Activated T-cell treated with anti-CD3 and anti-CD28 coated beads, Interleukin-2, amount 50 U/mL, for 4 hours (primary cell): ENCODE results near the gene SERPINE1. TPM values are rescaled to one million over a fixed set of nuclear protein-coding genes. Genes with fewer than 3 reads are reported as not detected.
"Not testable (repeated sequence)": the region's sequence is repeated elsewhere in the genome, so short reads cannot be mapped to it uniquely, and the experiment has no call there.

Source experiments
- ATAC-seq, 2 donors: fragments of 200-7000 bp; cut with Tn5 transposase; one replicate each; pipeline ENCODE4 v1.10.0; 2021
- DNase-seq: peaks from one replicate; pipeline ENCODE4 v3.0.0-alpha.2; 2020
- H3K27me3 Mint-ChIP-seq: one replicate; pipeline ENCODE4 v1.8.0; 2021; ENCODE audit warnings: low read depth, mixed read lengths
- H3K36me3 Mint-ChIP-seq: one replicate; pipeline ENCODE4 v1.8.0; 2022; ENCODE audit warnings: mixed read lengths; ENCODE audit not compliant: insufficient read depth
- H3K4me1 Mint-ChIP-seq: one replicate; pipeline ENCODE4 v1.8.0; 2021; ENCODE audit warnings: low read depth, mixed read lengths
- H3K4me3 Mint-ChIP-seq: one replicate; pipeline ENCODE4 v1.8.0; 2021; ENCODE audit warnings: mild to moderate bottlenecking, moderate library complexity, mixed read lengths
- H3K9me3 Mint-ChIP-seq: one replicate; pipeline ENCODE4 v1.8.0; 2021; ENCODE audit warnings: mixed read lengths
- total RNA-seq, 3 donors: library from RNA; stranded (reverse); gene quantifications; one replicate each; pipeline ENCODE4 v1.2.1, GENCODE V29; 2021

Gene SERPINE1
- total RNA-seq, 3 donors from 2014 or later = 0.18 to 0.46 (median 0.33) TPM

DNA sequence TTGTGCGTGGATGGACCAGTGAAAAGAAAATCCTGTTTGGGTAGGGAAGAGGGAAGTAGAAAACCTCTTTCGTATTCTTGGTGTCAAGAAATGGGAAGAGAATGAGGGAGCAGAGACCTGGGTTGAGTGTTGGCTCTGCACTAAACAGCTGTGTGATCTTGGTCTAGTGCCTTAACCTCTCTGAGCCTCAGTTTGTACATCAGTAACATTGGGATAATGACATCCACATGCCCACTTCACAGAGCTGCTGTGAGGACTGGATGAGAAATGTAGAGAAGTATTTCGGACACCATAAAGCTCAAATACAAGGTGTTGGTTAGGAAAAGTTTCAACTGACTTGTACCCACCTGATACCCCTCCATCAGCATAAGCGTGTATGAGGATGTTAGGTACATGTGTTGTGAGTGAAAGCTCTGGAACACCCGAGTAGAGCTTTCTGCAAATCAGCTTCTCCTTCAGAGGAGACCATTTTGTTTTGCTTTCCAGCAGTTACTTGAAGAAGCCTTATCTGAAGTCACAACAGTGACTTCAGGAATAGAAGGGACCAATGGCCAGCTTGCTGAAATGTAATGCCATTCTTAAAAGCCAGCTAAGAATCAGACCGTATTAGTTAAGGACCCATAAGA is 30.5 kb upstream of the SERPINE1 start:
- H3K27me3 Mint-ChIP-seq = peaks cover 11% of the 10 kb centered on the region
- H3K36me3 Mint-ChIP-seq = peaks cover 7% of the 10 kb centered on the region
- H3K4me3 Mint-ChIP-seq = no peak overlapping the region
- no peak for DNase-seq
- no peak for ATAC-seq
- peaks cover 21% of the 10 kb centered on the region for H3K4me1 Mint-ChIP-seq
- no peaks in the 10 kb centered on the region for H3K9me3 Mint-ChIP-seq

DNA sequence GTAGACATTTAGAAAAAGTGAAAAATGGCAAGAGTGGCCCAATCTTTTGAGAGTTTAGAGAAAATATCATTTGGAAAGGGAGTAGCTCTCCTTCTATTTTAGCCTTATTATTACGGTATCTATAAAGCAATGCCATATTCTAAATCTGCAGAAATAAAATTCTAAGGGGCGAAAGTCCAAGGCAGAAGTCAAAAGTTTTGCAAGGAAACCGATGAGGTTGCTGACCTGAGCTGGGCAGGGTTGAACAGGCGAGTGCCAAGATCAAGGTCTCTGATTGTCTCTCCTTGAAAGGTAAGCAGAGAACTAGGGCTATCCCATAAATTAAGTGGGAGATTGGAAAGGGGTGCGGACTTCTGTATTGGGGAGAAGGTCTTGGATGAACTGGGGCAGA is 30.0 kb upstream of the SERPINE1 start:
- Mint-ChIP-seq H3K27me3 (peaks cover 13% of the 10 kb centered on the region), H3K9me3 (no peaks in the 10 kb centered on the region), H3K4me1 (peaks cover 21% of the 10 kb centered on the region), H3K4me3 (no peak overlapping the region), H3K36me3 (peaks cover 7% of the 10 kb centered on the region)
- DNase-seq (no peak), ATAC-seq (no peak)

DNA sequence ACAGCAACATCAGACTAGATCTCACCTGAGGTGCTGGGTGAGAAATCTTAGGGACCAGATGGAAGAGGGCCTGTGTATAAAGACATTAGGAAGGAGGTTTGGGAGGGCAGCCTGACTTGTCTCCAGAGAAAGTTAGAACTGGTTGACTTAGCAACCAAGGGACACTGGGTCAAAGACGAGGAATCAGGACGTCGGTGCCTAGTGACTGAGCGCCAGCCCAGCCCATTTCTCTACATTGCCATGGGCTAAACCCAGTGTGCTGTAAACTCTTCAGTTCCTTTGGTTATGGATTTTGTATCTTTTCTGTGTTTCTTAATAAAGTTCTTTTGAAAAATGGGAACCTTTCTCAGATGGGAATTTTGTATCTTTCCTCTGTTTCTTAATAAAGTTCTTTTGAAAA is 29.3 kb upstream of the SERPINE1 start:
- DNase-seq (no peak), ATAC-seq (no peak)
- Mint-ChIP-seq H3K36me3 (peaks cover 7% of the 10 kb centered on the region), H3K4me1 (peaks cover 21% of the 10 kb centered on the region), H3K9me3 (no peaks in the 10 kb centered on the region), H3K27me3 (peaks cover 13% of the 10 kb centered on the region), H3K4me3 (no peak overlapping the region)

DNA sequence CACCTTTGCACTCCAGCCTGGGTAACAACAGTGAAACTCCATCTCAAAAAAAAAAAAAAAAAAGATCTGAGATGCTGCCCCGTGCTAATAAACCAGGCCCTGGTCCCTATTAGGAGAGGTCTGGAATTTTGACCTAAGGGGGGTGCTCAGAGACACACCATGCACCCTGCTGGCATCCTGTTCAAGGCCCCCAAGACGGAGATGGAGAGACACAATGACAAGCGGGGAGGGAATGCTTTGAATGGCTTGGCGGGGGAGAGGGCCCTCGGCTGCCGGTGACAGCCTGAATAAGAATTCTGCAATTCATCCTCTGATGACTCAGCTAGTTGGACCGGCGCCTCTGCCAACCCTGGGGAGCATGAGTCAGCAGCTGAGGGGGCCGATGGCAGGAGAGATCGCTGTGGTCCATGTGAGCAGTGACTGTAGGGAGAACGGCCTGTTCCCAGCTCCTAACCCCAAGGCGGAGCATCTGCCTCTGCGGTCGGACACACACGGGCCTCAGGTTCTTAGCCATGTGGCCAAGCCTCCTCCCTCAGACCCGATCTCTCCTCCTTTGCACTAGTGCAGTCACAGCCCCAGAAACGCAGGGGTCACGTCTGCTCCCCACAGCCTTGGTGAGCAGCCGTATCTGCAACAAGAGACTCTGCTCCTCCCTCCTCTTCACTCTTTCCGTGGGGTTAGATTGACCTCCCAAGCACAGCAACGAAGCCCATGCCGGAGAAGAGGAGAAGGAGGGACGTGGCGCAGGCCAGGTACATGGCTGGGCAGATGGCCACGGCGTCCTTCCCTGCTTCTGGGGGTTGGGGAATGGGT is 26.7 kb upstream of the SERPINE1 start:
- Mint-ChIP-seq H3K9me3 (no peaks in the 10 kb centered on the region), H3K27me3 (peaks cover 35% of the 10 kb centered on the region), H3K4me1 (peaks cover 17% of the 10 kb centered on the region), H3K36me3 (no peaks in the 10 kb centered on the region), H3K4me3 (peak overlapping the region; percentile 21)
- DNase-seq = peak; percentile 52
- ATAC-seq = peak; percentile 90 to 93

DNA sequence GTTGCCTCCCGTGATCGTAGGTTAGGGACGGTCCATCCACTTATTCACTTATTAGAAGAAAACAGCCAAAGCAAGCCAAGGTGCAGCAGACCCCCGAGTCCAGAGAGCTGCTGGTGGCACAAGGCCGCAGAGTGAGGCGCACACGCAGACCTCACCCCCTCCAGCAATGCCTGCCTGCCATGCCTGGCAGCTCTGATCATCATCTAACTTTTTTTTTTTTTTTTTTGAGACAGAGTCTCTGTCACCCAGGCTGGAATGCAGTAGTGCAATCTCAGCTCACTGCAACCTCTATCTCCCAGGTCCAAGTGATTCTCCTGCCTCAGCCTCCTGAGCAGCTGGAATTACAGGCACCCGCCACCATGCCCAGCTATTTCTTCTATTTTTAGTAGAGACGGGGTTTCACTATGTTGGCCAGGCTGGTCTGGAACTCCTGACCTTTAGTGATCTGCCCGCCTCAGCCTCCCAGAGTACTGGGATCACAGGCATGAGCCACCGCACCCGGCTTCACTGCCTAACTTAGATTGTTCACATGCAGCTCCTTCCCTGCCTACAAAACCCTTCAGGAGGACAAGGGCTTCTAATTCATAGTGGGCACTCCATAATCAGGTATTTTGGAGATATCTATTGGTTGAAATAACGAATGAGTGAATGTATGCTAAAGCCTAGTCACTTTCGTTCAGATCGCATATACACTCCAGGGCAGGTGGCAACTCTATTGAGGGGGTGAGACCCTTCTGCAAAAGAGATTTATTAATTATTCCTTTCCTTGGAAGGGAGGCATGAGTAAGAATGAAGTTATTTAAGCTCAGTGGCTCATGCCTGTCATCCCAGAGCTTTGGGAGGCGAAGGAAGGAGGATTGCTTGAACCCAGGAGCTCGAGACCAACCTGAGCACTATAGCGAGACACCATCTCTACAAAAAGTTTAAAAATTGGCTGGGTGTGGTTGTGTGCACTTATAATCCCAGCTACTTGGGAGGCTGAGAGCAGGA is 25.8 kb upstream of the SERPINE1 start:
- H3K4me1 Mint-ChIP-seq = peaks cover 17% of the 10 kb centered on the region
- H3K27me3 Mint-ChIP-seq = peaks cover 35% of the 10 kb centered on the region
- H3K4me3 Mint-ChIP-seq = no peak overlapping the region
- ATAC-seq (no peak), DNase-seq (no peak)
- no peaks in the 10 kb centered on the region for H3K9me3 Mint-ChIP-seq
- no peaks in the 10 kb centered on the region for H3K36me3 Mint-ChIP-seq

DNA sequence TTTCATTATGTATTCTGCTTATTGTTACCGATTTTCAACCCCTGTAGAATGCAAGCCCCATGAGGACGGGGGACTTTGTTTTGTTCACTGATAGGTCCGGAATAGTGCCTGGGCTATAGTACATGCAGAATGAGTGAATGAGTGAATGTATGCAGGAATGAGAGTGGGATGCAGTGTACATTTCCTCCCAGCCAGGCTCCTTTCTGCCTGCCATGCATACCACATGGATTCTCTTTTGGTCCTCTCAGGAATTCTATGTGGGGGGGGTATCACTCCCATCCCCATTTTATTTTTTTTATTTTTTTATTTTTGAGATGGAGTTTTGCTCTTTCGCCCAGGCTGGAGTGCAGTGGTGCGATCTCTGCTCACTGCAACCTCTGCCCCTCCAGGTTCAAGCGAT is 24.9 kb upstream of the SERPINE1 start:
- Mint-ChIP-seq H3K27me3 (peaks cover 39% of the 10 kb centered on the region), H3K4me1 (peaks cover 16% of the 10 kb centered on the region), H3K4me3 (no peak overlapping the region), H3K36me3 (no peaks in the 10 kb centered on the region), H3K9me3 (no peaks in the 10 kb centered on the region)
- no peak for ATAC-seq
- no peak for DNase-seq

DNA sequence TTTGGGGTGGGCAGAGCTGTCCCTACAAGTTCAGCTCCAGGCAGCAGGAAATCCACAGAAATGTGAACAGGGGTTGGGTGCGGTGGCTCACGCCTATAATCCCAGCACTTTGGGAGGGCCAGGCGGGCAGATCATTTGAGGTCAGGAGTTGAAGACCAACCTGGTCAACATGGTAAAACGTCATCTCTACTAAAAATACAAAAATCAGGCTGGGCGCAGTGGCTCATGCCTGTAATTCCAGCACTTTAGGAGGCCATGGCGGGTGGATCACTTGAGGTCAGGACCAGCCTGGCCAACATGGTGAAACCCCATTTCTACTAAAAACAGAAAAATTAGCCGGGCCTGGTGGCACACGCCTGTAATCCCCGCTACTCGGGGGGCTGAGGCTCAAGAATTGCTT is 23.2 kb upstream of the SERPINE1 start:
- Mint-ChIP-seq H3K27me3 (peaks cover 44% of the 10 kb centered on the region), H3K4me1 (peaks cover 13% of the 10 kb centered on the region)
- H3K4me3 Mint-ChIP-seq, H3K9me3 Mint-ChIP-seq, DNase-seq, ATAC-seq, H3K36me3 Mint-ChIP-seq: not testable (repeated sequence)

DNA sequence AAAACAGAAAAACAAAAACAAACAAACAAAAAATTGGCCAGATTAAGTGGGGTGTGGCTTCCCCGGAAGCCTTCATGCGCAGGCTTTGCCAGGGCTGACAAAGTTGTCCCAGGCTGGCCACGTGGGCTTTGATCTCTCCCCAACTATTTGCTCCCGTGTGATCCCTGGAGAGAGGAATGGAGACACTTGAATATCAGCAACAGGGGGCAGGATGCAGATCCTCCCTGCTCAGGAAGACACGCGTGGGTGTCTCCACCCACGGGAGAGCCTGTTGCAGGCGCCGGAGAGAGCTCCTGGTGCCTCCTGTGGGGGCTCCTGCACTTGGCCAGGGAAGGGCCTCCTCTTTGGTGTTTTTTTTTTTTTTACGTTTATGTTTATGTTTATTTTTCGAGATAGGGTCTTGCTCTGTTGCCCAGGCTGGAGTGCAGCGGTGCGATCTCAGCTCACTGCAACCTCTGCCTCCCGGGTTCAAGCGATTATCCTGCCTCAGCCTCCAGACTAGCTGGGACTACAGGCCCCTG is 22.7 kb upstream of the SERPINE1 start:
- Mint-ChIP-seq H3K4me3 (no peak overlapping the region), H3K4me1 (peaks cover 13% of the 10 kb centered on the region), H3K9me3 (no peaks in the 10 kb centered on the region), H3K27me3 (peaks cover 44% of the 10 kb centered on the region), H3K36me3 (no peaks in the 10 kb centered on the region)
- no peak for DNase-seq
- no peak for ATAC-seq

DNA sequence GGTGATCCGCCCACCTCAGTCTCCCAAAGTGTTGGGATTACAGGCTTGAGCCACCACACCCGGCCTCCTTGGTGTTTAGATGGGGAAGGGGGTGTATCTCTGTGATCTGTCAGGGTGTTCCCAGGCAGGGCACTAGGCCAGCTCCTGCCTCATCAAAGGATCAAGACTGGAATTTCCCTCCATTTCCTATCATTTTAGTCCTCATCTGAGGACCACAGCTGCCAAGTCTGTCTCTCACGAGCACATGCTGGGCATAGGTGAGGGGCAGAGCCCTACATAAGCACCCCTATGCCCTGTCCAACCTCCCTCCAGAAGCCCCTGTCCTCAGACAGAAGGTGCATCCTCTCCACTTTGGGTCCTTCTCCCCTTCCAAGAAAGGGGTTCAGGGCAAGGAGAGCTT is 22.1 kb upstream of the SERPINE1 start:
- H3K9me3 Mint-ChIP-seq = no peaks in the 10 kb centered on the region
- peaks cover 9% of the 10 kb centered on the region for H3K4me1 Mint-ChIP-seq
- ATAC-seq = no peak
- H3K27me3 Mint-ChIP-seq = peaks cover 44% of the 10 kb centered on the region
- H3K4me3 Mint-ChIP-seq = no peak overlapping the region
- no peak for DNase-seq
- no peaks in the 10 kb centered on the region for H3K36me3 Mint-ChIP-seq

DNA sequence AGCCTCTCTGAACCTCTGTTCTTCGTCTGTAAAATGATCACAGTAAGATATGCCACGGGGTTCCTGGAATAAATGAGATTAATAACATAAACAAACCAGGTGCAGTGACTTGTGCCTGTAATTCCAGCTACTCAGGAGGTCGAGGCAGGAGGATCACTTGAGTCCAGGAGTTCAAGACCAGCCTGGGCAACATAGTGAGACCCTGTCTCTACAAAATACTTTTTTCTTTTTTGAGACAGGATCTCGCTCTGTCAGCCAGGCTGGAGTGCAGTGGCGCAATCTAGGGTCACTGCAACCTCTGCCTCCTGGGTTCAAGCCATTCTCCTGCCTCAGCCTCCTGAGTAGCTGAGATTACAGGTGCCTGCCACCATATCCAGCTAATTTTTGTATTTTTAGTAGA is 21.7 kb upstream of the SERPINE1 start:
- not testable (repeated sequence) for ATAC-seq, H3K9me3 Mint-ChIP-seq, H3K4me1 Mint-ChIP-seq, H3K4me3 Mint-ChIP-seq, DNase-seq, H3K36me3 Mint-ChIP-seq
- peaks cover 41% of the 10 kb centered on the region for H3K27me3 Mint-ChIP-seq

DNA sequence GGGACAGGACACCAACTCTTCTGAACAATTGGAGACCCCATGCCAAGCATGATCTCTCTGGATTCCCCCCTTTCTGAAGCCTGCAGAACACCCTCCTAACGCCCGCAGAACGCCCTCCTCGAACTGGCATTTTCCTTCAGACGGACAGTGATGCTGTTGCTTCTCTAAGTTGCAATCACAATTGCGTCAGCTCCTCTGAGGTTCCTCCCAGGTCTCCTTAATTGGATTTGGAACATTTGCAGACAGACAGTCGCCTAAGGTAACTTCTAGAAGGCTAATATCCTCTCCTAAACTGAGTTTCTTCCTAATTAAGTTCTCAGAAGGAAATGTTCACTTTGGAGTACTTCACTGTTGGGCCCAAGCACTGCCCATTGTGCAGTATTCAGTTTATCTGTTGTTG is 20.5 kb upstream of the SERPINE1 start:
- no peak for ATAC-seq
- Mint-ChIP-seq H3K9me3 (no peaks in the 10 kb centered on the region), H3K27me3 (peaks cover 34% of the 10 kb centered on the region), H3K4me3 (no peak overlapping the region), H3K36me3 (no peaks in the 10 kb centered on the region), H3K4me1 (no peaks in the 10 kb centered on the region)
- no peak for DNase-seq

DNA sequence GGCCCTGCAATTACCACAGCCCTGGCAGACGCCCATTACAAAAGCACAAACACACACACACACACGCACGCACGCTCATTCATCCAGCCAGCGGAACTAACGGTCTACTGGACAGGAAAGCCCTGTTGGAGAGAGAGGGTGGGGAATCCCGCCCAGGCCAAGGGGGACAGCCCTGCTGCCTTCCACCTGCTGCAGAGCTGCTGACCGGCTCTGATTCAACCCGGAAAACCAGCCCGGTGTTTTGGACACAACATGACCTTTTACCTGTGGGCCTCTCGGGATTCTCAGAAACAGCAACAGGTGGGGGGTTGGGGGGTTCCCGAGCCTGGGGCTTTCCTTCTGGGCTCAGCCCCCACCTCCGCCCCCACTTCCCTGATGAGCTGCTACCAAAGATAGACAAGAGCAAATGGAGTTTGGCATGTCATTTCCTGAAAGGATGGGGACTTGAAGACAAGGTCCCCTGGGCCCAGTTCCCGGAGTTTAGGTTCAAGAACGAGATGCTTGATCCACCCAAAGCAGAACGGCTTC is 18.5 kb upstream of the SERPINE1 start:
- H3K27me3 Mint-ChIP-seq = peaks cover 23% of the 10 kb centered on the region
- no peak overlapping the region for H3K4me3 Mint-ChIP-seq
- no peaks in the 10 kb centered on the region for H3K36me3 Mint-ChIP-seq
- ATAC-seq (no peak), DNase-seq (no peak)
- no peaks in the 10 kb centered on the region for H3K9me3 Mint-ChIP-seq
- no peaks in the 10 kb centered on the region for H3K4me1 Mint-ChIP-seq

DNA sequence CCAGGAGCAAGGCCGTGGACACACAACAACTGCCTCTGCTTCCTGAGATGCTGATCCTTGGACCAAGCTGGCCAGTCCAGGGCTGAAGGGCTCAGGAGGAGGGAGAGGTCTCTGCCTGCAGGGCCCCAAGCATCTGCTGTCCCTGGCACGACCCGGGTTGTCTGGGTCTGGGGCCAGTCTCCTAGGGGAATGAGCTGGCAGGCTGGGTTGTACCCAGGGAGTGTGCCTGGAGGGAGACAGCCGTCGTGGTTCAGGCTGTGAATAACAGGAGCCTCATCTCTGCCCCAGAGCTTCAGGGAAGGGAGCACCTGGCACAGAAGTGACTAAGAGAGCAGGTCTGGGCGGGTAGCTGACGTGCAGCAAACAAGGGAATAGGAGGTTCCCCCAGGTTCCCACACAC is 17.9 kb upstream of the SERPINE1 start:
- Mint-ChIP-seq H3K9me3 (no peaks in the 10 kb centered on the region), H3K27me3 (peaks cover 18% of the 10 kb centered on the region), H3K36me3 (no peaks in the 10 kb centered on the region), H3K4me1 (no peaks in the 10 kb centered on the region), H3K4me3 (no peak overlapping the region)
- DNase-seq = no peak
- no peak for ATAC-seq

DNA sequence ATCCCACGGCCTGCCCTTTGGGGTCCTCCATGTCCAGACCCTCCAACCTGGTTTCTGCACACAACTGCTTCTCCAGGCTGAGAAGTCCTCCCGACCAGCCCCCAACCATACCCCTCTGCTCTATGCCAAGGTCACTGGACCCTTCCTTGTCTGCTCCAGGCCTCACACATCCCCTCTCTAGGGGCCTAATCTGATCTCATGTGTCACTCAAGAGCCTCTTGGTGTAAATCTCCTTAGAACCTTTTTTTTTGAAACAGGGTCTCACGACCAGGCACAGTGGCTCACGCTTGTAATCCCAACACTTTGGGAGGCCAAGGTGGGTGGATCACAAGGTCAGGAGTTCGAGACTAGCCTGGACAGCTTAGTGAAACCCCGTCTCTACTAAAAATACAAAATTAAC is 17.5 kb upstream of the SERPINE1 start:
- ATAC-seq (no peak), DNase-seq (no peak)
- H3K4me3 Mint-ChIP-seq = no peak overlapping the region
- no peaks in the 10 kb centered on the region for H3K36me3 Mint-ChIP-seq
- H3K9me3 Mint-ChIP-seq = no peaks in the 10 kb centered on the region
- no peaks in the 10 kb centered on the region for H3K4me1 Mint-ChIP-seq
- H3K27me3 Mint-ChIP-seq = peaks cover 16% of the 10 kb centered on the region
